Stomach (tissue), 9 donors: ENCODE data around the gene APOL1. TPM values are rescaled to one million over a fixed set of nuclear protein-coding genes. Genes with fewer than 3 reads are reported as not detected.

Experiments used
- DNase-seq, 2 donors: peaks; one replicate each; pipeline versions ENCODE4 v3.0.0 to v3.0.0-alpha.2; 2013 to 2019
- H3K27ac ChIP-seq, 5 donors: fragments of 200-600 bp in 4 of 5; sonication (generic) in 4 of 5; one replicate each; pipeline ENCODE4 v1.5.1; 2013 to 2019; ENCODE audit warnings: mild to moderate bottlenecking in 1 of 5, moderate library complexity in 1 of 5
- H3K27me3 ChIP-seq, 3 donors: fragments of 200-600 bp; sonication (generic); one replicate each; pipeline ENCODE4 v1.5.1; 2017 to 2019; ENCODE audit warnings: mixed run types in 1 of 3
- H3K36me3 ChIP-seq, 4 donors: fragments of 200-600 bp; sonication (generic); 1 replicate in 3 of 4; 2 replicates in 1 of 4; pipeline ENCODE4 v1.5.1; 2016 to 2019
- H3K4me1 ChIP-seq, 4 donors: fragments of 200-600 bp; sonication (generic); one replicate each; pipeline ENCODE4 v1.5.1; 2016 to 2019
- H3K4me3 ChIP-seq, 4 donors: fragments of 200-600 bp; sonication (generic) in 3 of 4; one replicate each; pipeline ENCODE4 v1.5.1; 2016 to 2019; ENCODE audit warnings: mild to moderate bottlenecking in 1 of 4
- H3K9me3 ChIP-seq, 4 donors: fragments of 200-600 bp; sonication (generic); one replicate each; pipeline ENCODE4 v1.5.1; 2016 to 2019
- CTCF ChIP-seq, 7 experiments: fragments of 450-650 bp in 4 of 7; fragments of 200-600 bp in 3 of 7; sonication (generic) in 3 of 7; IDR thresholded peaks; one replicate each; pipeline ENCODE4 v1.5.1; 2016 to 2019; ENCODE audit warnings: antibody characterized with exemption in 7 of 7, control low read depth in 2 of 7, mild to moderate bottlenecking in 1 of 7
- EP300 ChIP-seq: sonication (generic); formaldehyde crosslinking; IDR thresholded peaks from one replicate; pipeline ENCODE4 v1.6.1; 2017; ENCODE audit warnings: antibody characterized with exemption
- POLR2A ChIP-seq, 4 donors: fragments of 450-650 bp; IDR thresholded peaks; one replicate each; pipeline ENCODE4 v1.6.1; 2016; ENCODE audit warnings: antibody characterized with exemption in 4 of 4, control low read depth in 2 of 4, mild to moderate bottlenecking in 1 of 4, moderate library complexity in 1 of 4
- POLR2AphosphoS5 ChIP-seq, 3 donors: sonication (generic); formaldehyde crosslinking; IDR thresholded peaks; one replicate each; pipeline ENCODE4 v1.6.1; 2016; ENCODE audit warnings: antibody characterized with exemption in 3 of 3
- WGBS, 5 donors: extraction: QIAGEN DNeasy Blood & Tissue Kit in 3 of 5; methylation state at CpG; one replicate each; pipeline versions ENCODE4 v1.1.5 to v1.1.7; 2013 to 2018; 5-methylcytosine and 5-hydroxymethylcytosine counted together
- intact Hi-C: fragments of 100-400 bp; cut with DNase I; formaldehyde crosslinking; loops from one replicate; pipeline ENCODE4 v1.15.1; 2023; ENCODE audit warnings: low total_unique reads
- polyA plus RNA-seq, 3 donors: library from polyadenylated mRNA; stranded (reverse); fragments of 200-250 nt; gene quantifications; one replicate each; pipeline ENCODE4 v1.2.3, GENCODE V29; 2013
- total RNA-seq, 5 donors: library from RNA; depleted of rRNA; stranded (reverse); fragments of >200 nt; gene quantifications; one replicate each; pipeline versions ENCODE4 v1.1.0 to v1.2.3, GENCODE V29; 2014 to 2016
- donor health status: healthy with polysubstance abuse.
- donor health status: Bipolar disorder and iron deficiency.
- donor health status: healthy.

Gene APOL1
- total and polyA plus RNA-seq, 8 donors, result 5.2 to 87.5 (median 38.5) TPM

- Histone ChIP-seq H3K9me3 (no peaks in the 10 kb centered on the region), H3K36me3 (peaks cover 0 to 33% (median 11%) of the 10 kb centered on the region in 4 donors), H3K27me3 (no peaks in the 10 kb centered on the region), H3K4me3 (peak overlapping the region; percentile 56 to 71 (median 68)), H3K4me1 (peaks cover 37 to 60% (median 52%) of the 10 kb centered on the region in 4 donors), H3K27ac (peak overlapping the region; percentile 90 to 95 (median 93))
- TF ChIP-seq CTCF (IDR thresholded peaks at IDR 0.05) (no peak), EP300 (no peak), POLR2A (IDR thresholded peaks at IDR 0.05) (no peak), POLR2AphosphoS5 (IDR thresholded peaks at IDR 0.05) (no peak)
- WGBS, 5 donors, result 0 to 4% (median 0%) methylated on average over 4 to 5 of the region's 5 CpGs
- peak in 1 of 2 donors; percentile 74 for DNase-seq
- intact Hi-C loops, result no loop called here
Observed at GRCh38 chr22:36238373-36239149, 14.4 kb upstream of the APOL1 start.

- WGBS, 5 donors, result 0 to 2% (median 0%) methylated on average over 4 of the region's 4 CpGs
- Histone ChIP-seq H3K27ac (peak overlapping the region; percentile 90 to 95 (median 93)), H3K4me1 (peaks cover 40 to 60% (median 54%) of the 10 kb centered on the region in 4 donors), H3K36me3 (peaks cover 0 to 29% (median 7%) of the 10 kb centered on the region in 4 donors), H3K9me3 (no peaks in the 10 kb centered on the region), H3K27me3 (no peaks in the 10 kb centered on the region), H3K4me3 (peak overlapping the region; percentile 56 to 71 (median 68))
- no peak for TF ChIP-seq POLR2AphosphoS5 (IDR thresholded peaks at IDR 0.05)
- TF ChIP-seq CTCF (IDR thresholded peaks at IDR 0.05), result no peak
- no peak for TF ChIP-seq POLR2A (IDR thresholded peaks at IDR 0.05)
- no peak for TF ChIP-seq EP300
- intact Hi-C loops, result no loop called here
- no peak for DNase-seq
Observed at GRCh38 chr22:36239150-36239400, 13.9 kb upstream of the APOL1 start.

GRCh38 chr22:36239401-36240171 is 13.3 kb upstream of the APOL1 start, which contains the start of gene APOL2:
Gene APOL2, minus strand, starts transcription at chr22:36239527. Its CDS starts 6,365 bp downstream, at chr22:36233162.
- Histone ChIP-seq H3K27ac (peak within 1 kb of the TSS; percentile 90 to 95 (median 93)), H3K4me3 (peak within 1 kb of the TSS; percentile 56 to 71 (median 68)), H3K36me3 (peaks cover 0 to 24% (median 7%) of the 10 kb centered on the region in 4 donors), H3K9me3 (no peaks in the 10 kb centered on the region), H3K27me3 (no peaks in the 10 kb centered on the region), H3K4me1 (peaks cover 44 to 62% (median 55%) of the 10 kb centered on the region in 4 donors)
- DNase-seq, result peak; percentile 90 to 97
- 14 to 23% (median 21%) methylated on average over 13 of the region's 13 CpGs for WGBS, 5 donors
- TF ChIP-seq POLR2A (IDR thresholded peaks at IDR 0.05), result no peak
- peak in 4 of 7 experiments; percentile 47 to 74 (median 74) for TF ChIP-seq CTCF (IDR thresholded peaks at IDR 0.05)
- peak; percentile 96 to 98 (median 96) for TF ChIP-seq POLR2AphosphoS5 (IDR thresholded peaks at IDR 0.05)
- intact Hi-C loops, result no loop called here

- peak overlapping the region in 3 of 5 donors; percentile 63 to 70 (median 69) for H3K27ac ChIP-seq
- no peak for TF ChIP-seq POLR2AphosphoS5 (IDR thresholded peaks at IDR 0.05)
- TF ChIP-seq CTCF (IDR thresholded peaks at IDR 0.05), result no peak
- TF ChIP-seq POLR2A (IDR thresholded peaks at IDR 0.05), result no peak
- no peak for TF ChIP-seq EP300
- H3K36me3 ChIP-seq, result no peaks in the 10 kb centered on the region
- peaks cover 13 to 27% (median 19%) of the 10 kb centered on the region in 4 donors for H3K4me1 ChIP-seq
- H3K27me3 ChIP-seq, result no peaks in the 10 kb centered on the region
- 60 to 77% (median 67%) methylated on average over 5 of the region's 5 CpGs for WGBS, 5 donors
- intact Hi-C loops, result no loop called here
- DNase-seq, result no peak
- H3K4me3 ChIP-seq, result no peak overlapping the region
- H3K9me3 ChIP-seq, result no peaks in the 10 kb centered on the region
Observed at GRCh38 chr22:36243986-36244385, 8.9 kb upstream of the APOL1 start.
